ENCODE data around the gene OR10A3.

GRCh38 chr11:7977232-7977917 is 35.9 kb upstream of the OR10A3 start:
- TF ChIP-seq POLR2A (IDR thresholded peaks at IDR 0.05), result no peak
- TF ChIP-seq CTCF (IDR thresholded peaks at IDR 0.05), result no peak

All from prostate gland (tissue), 2 donors.